HG02610 (cell line): ENCODE results near the gene DCAF11.

Source experiments
- ATAC-seq: cut with Tn5 transposase; IDR thresholded peaks from one replicate; pipeline ENCODE4 v1.9.1; 2021; ENCODE audit warnings: mild to moderate bottlenecking, moderate library complexity; ENCODE audit not compliant: unreplicated experiment

DCAF11 gene

GRCh38 chr14:24136684-24137528, 22.3 kb downstream of the DCAF11 start:
- ATAC-seq = no peak

GRCh38 chr14:24137529-24138395, 23.2 kb downstream of the DCAF11 start:
- no peak for ATAC-seq

- no peak for ATAC-seq
Observed at GRCh38 chr14:24138396-24139271, 24.1 kb downstream of the DCAF11 start.

DNA sequence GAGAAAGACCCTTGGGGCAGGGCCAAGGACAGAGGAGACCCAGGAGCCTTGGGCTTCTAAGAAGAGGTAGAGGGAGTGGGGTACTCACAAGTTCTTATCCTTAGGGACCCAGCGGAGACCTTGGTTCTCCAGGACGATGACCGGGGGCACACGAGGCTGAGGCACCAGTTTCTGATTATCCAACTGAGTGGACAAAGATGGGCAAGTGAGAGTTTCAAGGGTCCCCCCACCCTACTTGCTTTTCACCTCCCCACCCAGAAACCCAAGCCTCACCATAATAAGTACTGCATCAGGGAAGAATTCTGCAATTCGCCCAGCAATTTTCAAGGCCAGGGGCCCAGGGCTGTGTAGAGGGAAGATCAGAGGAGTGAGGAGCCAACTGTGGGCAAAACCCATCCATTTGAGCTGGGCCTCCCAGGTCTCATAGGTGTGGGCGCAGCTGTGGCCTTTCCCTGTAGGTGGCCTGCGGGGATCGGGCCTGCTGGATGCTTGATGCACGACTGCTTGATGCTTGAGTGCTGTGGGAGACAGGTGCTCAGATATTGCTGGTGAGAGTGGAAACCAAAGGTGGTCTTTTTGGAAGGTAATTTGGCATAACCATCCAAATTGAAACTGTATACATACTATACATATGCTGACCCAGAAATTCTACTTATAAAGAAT, 24.8 kb downstream of the DCAF11 start:
- no peak for ATAC-seq

- peak; percentile 88 for ATAC-seq
Observed at GRCh38 chr14:24141097-24141880, 26.7 kb downstream of the DCAF11 start, which contains the start of gene EMC9. TSS of gene EMC9 (minus strand) at chr14:24141591. CDS start at chr14:24141304, 287 bp downstream.

DNA sequence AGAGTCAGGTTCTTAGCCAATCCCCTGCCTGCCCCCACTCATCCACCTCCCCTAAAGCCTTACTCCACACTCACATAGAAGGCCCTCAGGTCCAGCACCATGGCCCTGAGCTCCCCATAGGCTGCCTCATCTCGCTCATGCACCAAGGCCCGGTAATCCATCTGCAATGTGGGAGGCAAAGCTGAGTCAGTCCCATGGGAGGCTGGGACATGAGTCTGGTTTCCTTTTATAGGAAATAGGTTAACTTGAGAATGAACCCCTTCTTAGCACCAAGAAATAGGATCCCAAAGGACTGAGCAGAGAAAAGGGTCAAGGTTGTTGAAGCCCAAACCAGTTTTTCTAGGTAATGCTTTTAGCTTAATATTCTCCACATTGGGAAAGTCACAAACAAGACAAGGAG, 28.9 kb downstream of the DCAF11 start:
- no peak for ATAC-seq

GRCh38 chr14:24144451-24144850, 29.9 kb downstream of the DCAF11 start:
- ATAC-seq = no peak

DNA sequence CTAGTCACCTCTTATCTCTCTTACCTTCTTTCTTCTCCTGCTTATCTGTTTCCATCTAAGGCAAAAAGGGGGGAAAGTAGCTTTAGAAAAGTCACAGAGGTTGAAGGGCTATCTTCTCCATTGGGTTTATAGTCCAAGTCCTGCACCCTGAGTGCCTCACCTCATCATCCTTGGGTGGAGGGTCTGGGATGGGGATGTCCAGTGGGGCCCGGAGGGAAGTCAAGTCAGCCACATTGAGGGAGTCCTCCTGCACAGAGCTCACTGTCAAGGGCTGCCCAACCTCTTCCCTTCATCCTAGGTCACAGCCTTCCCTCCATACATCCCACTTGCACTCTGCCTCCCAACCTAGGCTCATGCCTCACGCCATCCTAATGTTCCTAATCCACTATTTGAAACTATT, 30.6 kb downstream of the DCAF11 start:
- no peak for ATAC-seq

DNA sequence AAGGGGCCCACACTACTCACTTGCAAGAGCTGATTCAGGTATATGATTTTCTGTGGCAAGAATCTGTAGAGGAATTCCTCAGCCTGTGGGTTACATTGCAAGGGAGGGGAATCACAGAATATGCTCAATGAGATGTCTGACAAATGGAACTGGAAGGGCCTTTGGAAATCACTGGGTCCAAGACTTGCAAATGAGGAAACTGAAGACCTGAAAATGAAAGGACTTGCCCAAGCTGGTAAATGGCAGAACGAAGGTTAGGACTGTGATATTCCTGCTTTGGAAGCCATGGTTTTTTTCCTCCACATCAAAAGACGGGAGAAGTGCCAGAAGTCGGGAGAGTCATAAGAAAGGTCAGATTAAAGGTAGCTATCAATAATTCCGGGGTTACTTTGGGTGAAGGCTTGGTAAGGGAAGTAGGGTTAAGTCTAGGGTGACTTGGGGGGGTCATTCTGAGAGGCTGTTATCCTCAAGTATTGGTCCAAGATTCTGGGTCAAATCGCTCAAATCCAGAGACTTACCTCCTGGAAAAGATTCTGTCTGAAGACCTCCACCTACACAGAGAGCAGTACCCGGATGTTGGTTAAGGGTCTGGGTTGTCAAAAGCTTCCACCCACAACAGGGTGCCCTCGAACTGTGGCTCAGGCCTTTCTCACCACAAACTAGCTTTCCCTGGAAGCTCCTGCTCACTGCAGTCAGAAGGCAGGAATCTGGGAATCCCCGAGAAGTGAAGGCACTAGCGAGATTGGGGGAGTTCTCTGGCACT, 31.3 kb downstream of the DCAF11 start:
- ATAC-seq = no peak

GRCh38 chr14:24146453-24146977, 31.9 kb downstream of the DCAF11 start, which contains the start of gene PSME2:
TSS of gene PSME2 (minus strand) at chr14:24146610. CDS start at chr14:24146581, 29 bp downstream.
- ATAC-seq = peak; percentile 66

- ATAC-seq = peak; percentile 88
Observed at GRCh38 chr14:24146978-24147760, 32.6 kb downstream of the DCAF11 start, which contains the start of gene RNF31. TSS of gene RNF31 (plus strand) at chr14:24147498. CDS start at chr14:24147699, 201 bp downstream.

GRCh38 chr14:24147761-24148428, 33.3 kb downstream of the DCAF11 start:
- no peak for ATAC-seq

GRCh38 chr14:24149302-24149969, 34.9 kb downstream of the DCAF11 start:
- no peak for ATAC-seq

- ATAC-seq = no peak
Observed at GRCh38 chr14:24150061-24150460, 35.5 kb downstream of the DCAF11 start.

GRCh38 chr14:24150567-24150966, 36.0 kb downstream of the DCAF11 start:
- ATAC-seq = no peak

DNA sequence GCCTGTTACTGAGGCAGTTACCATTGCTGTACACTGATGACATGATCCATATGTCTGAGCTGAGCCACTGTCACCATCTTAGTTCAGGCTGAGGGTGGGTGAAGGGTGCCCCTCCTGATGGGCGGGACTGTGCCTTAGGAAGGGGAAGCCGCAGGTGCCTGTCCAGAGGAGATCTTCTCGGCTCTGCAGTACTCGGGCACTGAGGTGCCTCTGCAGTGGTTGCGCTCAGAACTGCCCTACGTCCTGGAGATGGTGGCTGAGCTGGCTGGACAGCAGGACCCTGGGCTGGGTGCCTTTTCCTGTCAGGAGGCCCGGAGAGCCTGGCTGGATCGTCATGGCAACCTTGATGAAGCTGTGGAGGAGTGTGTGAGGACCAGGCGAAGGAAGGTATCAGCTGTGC, 36.4 kb downstream of the DCAF11 start:
- ATAC-seq = no peak
